ENCODE results near the gene AXIN2.

The AXIN2 gene

GRCh38 chr17:65554553-65555223, 6.8 kb downstream of the AXIN2 start:
- peak; percentile 20 for TF ChIP-seq CTCF (IDR thresholded peaks at IDR 0.05; ENCODE audit: low read depth, low read length)
- DNase-seq (ENCODE audit: low read depth, low spot score) = peak; percentile 35
- in situ Hi-C loops (cut with HindIII; ENCODE audit: low sequenced_read_pairs) = no loop called here
- H3K4me3 ChIP-seq (ENCODE audit: low read depth, low read length) = no peak overlapping the region

- in situ Hi-C loops (cut with HindIII; ENCODE audit: low sequenced_read_pairs) = no loop called here
- no peak overlapping the region for H3K4me3 ChIP-seq (ENCODE audit: low read depth, low read length)
- no peak for TF ChIP-seq CTCF (IDR thresholded peaks at IDR 0.05; ENCODE audit: low read depth, low read length)
- peak; percentile 29 for DNase-seq (ENCODE audit: low read depth, low spot score)
These were observed 7.5 kb downstream of the AXIN2 start for GRCh38 chr17:65553646-65554552.

GRCh38 chr17:65553009-65553645, 8.3 kb downstream of the AXIN2 start:
- TF ChIP-seq CTCF (IDR thresholded peaks at IDR 0.05; ENCODE audit: low read depth, low read length) = no peak
- peak; percentile 77 for DNase-seq (ENCODE audit: low read depth, low spot score)
- in situ Hi-C loops (cut with HindIII; ENCODE audit: low sequenced_read_pairs) = no loop called here
- H3K4me3 ChIP-seq (ENCODE audit: low read depth, low read length) = no peak overlapping the region

GRCh38 chr17:65552214-65552613, 9.2 kb downstream of the AXIN2 start:
- DNase-seq (ENCODE audit: low read depth, low spot score) = no peak
- H3K4me3 ChIP-seq (ENCODE audit: low read depth, low read length) = no peak overlapping the region
- TF ChIP-seq CTCF (IDR thresholded peaks at IDR 0.05; ENCODE audit: low read depth, low read length) = no peak
- in situ Hi-C loops (cut with HindIII; ENCODE audit: low sequenced_read_pairs) = no loop called here

GRCh38 chr17:65551267-65552040, 10.0 kb downstream of the AXIN2 start:
- in situ Hi-C loops (cut with HindIII; ENCODE audit: low sequenced_read_pairs) = no loop called here
- no peak for TF ChIP-seq CTCF (IDR thresholded peaks at IDR 0.05; ENCODE audit: low read depth, low read length)
- H3K4me3 ChIP-seq (ENCODE audit: low read depth, low read length) = no peak overlapping the region
- DNase-seq (ENCODE audit: low read depth, low spot score) = no peak

GRCh38 chr17:65550758-65551157, 10.7 kb downstream of the AXIN2 start:
- H3K4me3 ChIP-seq (ENCODE audit: low read depth, low read length) = no peak overlapping the region
- in situ Hi-C loops (cut with HindIII; ENCODE audit: low sequenced_read_pairs) = no loop called here
- TF ChIP-seq CTCF (IDR thresholded peaks at IDR 0.05; ENCODE audit: low read depth, low read length) = no peak
- DNase-seq (ENCODE audit: low read depth, low spot score) = no peak

Data from astrocyte of the spinal cord (primary cell).